Glutamatergic neuron (in vitro differentiated cells): ENCODE results near the gene OSBPL2. TPM values are rescaled to one million over a fixed set of nuclear protein-coding genes. Genes with fewer than 3 reads are reported as not detected.

Source experiments
- DNase-seq: peaks from one replicate; pipeline ENCODE4 v3.0.0; 2022
- H3K27ac Mint-ChIP-seq: one replicate; pipeline ENCODE4 v1.8.0; 2020; ENCODE audit warnings: mild to moderate bottlenecking, mixed read lengths, inconsistent platforms; ENCODE audit not compliant: unreplicated experiment
- H3K27me3 Mint-ChIP-seq: one replicate; pipeline ENCODE4 v1.8.0; 2020; ENCODE audit warnings: mild to moderate bottlenecking, moderate library complexity, mixed read lengths, inconsistent platforms; ENCODE audit not compliant: unreplicated experiment
- H3K36me3 Mint-ChIP-seq: one replicate; pipeline ENCODE4 v1.8.0; 2020; ENCODE audit warnings: mild to moderate bottlenecking, mixed read lengths, inconsistent platforms; ENCODE audit not compliant: unreplicated experiment
- H3K4me1 Mint-ChIP-seq: one replicate; pipeline ENCODE4 v1.8.0; 2020; ENCODE audit warnings: mild to moderate bottlenecking, low read depth, mixed read lengths, inconsistent platforms; ENCODE audit not compliant: unreplicated experiment
- H3K4me3 Mint-ChIP-seq: one replicate; pipeline ENCODE4 v1.8.0; 2020; ENCODE audit warnings: mild to moderate bottlenecking, mixed read lengths, inconsistent platforms; ENCODE audit not compliant: unreplicated experiment
- H3K9me3 Mint-ChIP-seq: one replicate; pipeline ENCODE4 v1.8.0; 2020; ENCODE audit warnings: mild to moderate bottlenecking, moderate library complexity, mixed read lengths, inconsistent platforms; ENCODE audit not compliant: unreplicated experiment
- CTCF ChIP-seq: fragments of 200-600 bp; sonication (generic); IDR thresholded peaks from one replicate; pipeline ENCODE4 v1.5.0; 2021; ENCODE audit not compliant: partially characterized antibody, unreplicated experiment
- total RNA-seq: library from RNA; stranded (reverse); fragmentation: NEBNext Ultra II Directional; extraction: Animal tissue kit (Norgen Biotek cat#: 25700); gene quantifications from one replicate; pipeline ENCODE4 v1.2.1, GENCODE V29; 2021; ENCODE audit not compliant: unreplicated experiment

OSBPL2 gene
- total RNA-seq, 1 donor from 2014 or later, result 42.6 TPM

GRCh38 chr20:62202083-62202395, 36.3 kb upstream of the OSBPL2 start:
- no peak overlapping the region for H3K27ac Mint-ChIP-seq
- peaks cover 8% of the 10 kb centered on the region for H3K4me1 Mint-ChIP-seq
- H3K27me3 Mint-ChIP-seq, result peaks cover 2% of the 10 kb centered on the region
- peaks cover 3% of the 10 kb centered on the region for H3K9me3 Mint-ChIP-seq
- H3K36me3 Mint-ChIP-seq, result no peaks in the 10 kb centered on the region
- no peak for TF ChIP-seq CTCF
- peak; percentile 6 for DNase-seq
- no peak overlapping the region for H3K4me3 Mint-ChIP-seq

- Mint-ChIP-seq H3K36me3 (no peaks in the 10 kb centered on the region), H3K27ac (no peak overlapping the region), H3K4me3 (no peak overlapping the region)
Observed at GRCh38 chr20:62202676-62203377, 35.5 kb upstream of the OSBPL2 start.

GRCh38 chr20:62203378-62204030, 34.8 kb upstream of the OSBPL2 start:
- no peaks in the 10 kb centered on the region for H3K36me3 Mint-ChIP-seq
- DNase-seq, result peak; percentile 15
- no peak overlapping the region for H3K4me3 Mint-ChIP-seq
- peaks cover 3% of the 10 kb centered on the region for H3K9me3 Mint-ChIP-seq
- H3K27ac Mint-ChIP-seq, result no peak overlapping the region
- peaks cover 8% of the 10 kb centered on the region for H3K4me1 Mint-ChIP-seq
- peaks cover 2% of the 10 kb centered on the region for H3K27me3 Mint-ChIP-seq
- TF ChIP-seq CTCF, result no peak

More at GRCh38 chr20:62202676-62203377, 35.5 kb upstream of the OSBPL2 start:
- no peak for TF ChIP-seq CTCF
- Mint-ChIP-seq H3K27me3 (peaks cover 2% of the 10 kb centered on the region), H3K4me1 (peaks cover 8% of the 10 kb centered on the region), H3K9me3 (peaks cover 3% of the 10 kb centered on the region)
- peak; percentile 11 for DNase-seq

GRCh38 chr20:62205618-62206387, 32.5 kb upstream of the OSBPL2 start:
- H3K27ac Mint-ChIP-seq, result no peak overlapping the region

More at GRCh38 chr20:62205618-62206387, 32.5 kb upstream of the OSBPL2 start:
- no peak for TF ChIP-seq CTCF
- no peak overlapping the region for H3K4me3 Mint-ChIP-seq
- peaks cover 3% of the 10 kb centered on the region for H3K9me3 Mint-ChIP-seq
- no peaks in the 10 kb centered on the region for H3K36me3 Mint-ChIP-seq
- H3K4me1 Mint-ChIP-seq, result peaks cover 8% of the 10 kb centered on the region
- DNase-seq, result peak; percentile 12
- H3K27me3 Mint-ChIP-seq, result peaks cover 2% of the 10 kb centered on the region
